Calu3 (cell line): ENCODE results near the gene EHMT2. TPM values are rescaled to one million over a fixed set of nuclear protein-coding genes. Genes with fewer than 3 reads are reported as not detected.

ENCODE experiments used
- BruUV-seq: library from RNA; stranded (reverse); fragments of 400-500 nt; replicated peaks from 2 replicates; lab custom pipeline; 2021; lab: Mats Ljungman, UMichigan
- CTCF ChIA-PET: fragments of 300-600 bp; sonication (Branson Sonifier 250); formaldehyde crosslinking; loops from one replicate; lab custom pipeline; 2022; ENCODE audit warnings: antibody characterized with exemption; lab: Charles Lee
- DNase-seq: peaks from one replicate; pipeline ENCODE4 v3.0.0; 2022
- H3K27ac Mint-ChIP-seq: one replicate; pipeline ENCODE4 v1.8.0; 2022; ENCODE audit warnings: mixed read lengths; ENCODE audit not compliant: unreplicated experiment
- H3K27me3 Mint-ChIP-seq: one replicate; pipeline ENCODE4 v1.8.0; 2022; ENCODE audit warnings: mixed read lengths; ENCODE audit not compliant: unreplicated experiment
- H3K36me3 Mint-ChIP-seq: one replicate; pipeline ENCODE4 v1.8.0; 2022; ENCODE audit warnings: mild to moderate bottlenecking, moderate library complexity, mixed read lengths; ENCODE audit not compliant: insufficient read depth, unreplicated experiment
- H3K4me1 Mint-ChIP-seq: one replicate; pipeline ENCODE4 v1.8.0; 2022; ENCODE audit warnings: mild to moderate bottlenecking, low read depth, mixed read lengths; ENCODE audit not compliant: unreplicated experiment
- H3K4me3 Mint-ChIP-seq: one replicate; pipeline ENCODE4 v1.8.0; 2022; ENCODE audit warnings: mild to moderate bottlenecking, low read depth, moderate library complexity, mixed read lengths; ENCODE audit not compliant: unreplicated experiment
- H3K9me3 Mint-ChIP-seq: one replicate; pipeline ENCODE4 v1.8.0; 2022; ENCODE audit warnings: low read depth, mixed read lengths; ENCODE audit not compliant: unreplicated experiment
- intact Hi-C: fragments of 100-400 bp; cut with micrococcal nuclease; formaldehyde crosslinking; loops from one replicate; pipeline ENCODE4 v1.10.0; 2022; ENCODE audit not compliant: unreplicated experiment
- total RNA-seq: library from RNA; stranded (reverse); gene quantifications from 2 replicates; pipeline ENCODE4 v1.2.3, GENCODE V29; 2022
- TF ChIP-seq, protein P1 (sequence below): fragments of 200-600 bp; IDR thresholded peaks from one replicate; pipeline ENCODE4 v1.8.0; 2022; ENCODE audit warnings: antibody characterized with exemption; ENCODE audit not compliant: unreplicated experiment

Gene EHMT2
- total RNA-seq, 1 experiment from 2014 or later: 138 TPM

DNA sequence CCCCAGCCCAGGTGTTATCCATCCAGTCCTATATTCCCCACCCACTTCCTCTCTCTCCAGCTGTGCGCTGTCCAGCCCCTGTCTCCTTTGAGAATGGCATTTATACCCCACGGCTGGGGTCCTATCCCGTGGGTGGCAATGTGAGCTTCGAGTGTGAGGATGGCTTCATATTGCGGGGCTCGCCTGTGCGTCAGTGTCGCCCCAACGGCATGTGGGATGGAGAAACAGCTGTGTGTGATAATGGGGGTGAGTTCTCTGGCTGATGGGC lies 31.1 kb upstream of the EHMT2 start:
- peaks cover 9% of the 10 kb centered on the region for H3K27me3 Mint-ChIP-seq
- no TSS peak for BruUV-seq
- no peak for DNase-seq
- TF ChIP-seq, protein P1, sequence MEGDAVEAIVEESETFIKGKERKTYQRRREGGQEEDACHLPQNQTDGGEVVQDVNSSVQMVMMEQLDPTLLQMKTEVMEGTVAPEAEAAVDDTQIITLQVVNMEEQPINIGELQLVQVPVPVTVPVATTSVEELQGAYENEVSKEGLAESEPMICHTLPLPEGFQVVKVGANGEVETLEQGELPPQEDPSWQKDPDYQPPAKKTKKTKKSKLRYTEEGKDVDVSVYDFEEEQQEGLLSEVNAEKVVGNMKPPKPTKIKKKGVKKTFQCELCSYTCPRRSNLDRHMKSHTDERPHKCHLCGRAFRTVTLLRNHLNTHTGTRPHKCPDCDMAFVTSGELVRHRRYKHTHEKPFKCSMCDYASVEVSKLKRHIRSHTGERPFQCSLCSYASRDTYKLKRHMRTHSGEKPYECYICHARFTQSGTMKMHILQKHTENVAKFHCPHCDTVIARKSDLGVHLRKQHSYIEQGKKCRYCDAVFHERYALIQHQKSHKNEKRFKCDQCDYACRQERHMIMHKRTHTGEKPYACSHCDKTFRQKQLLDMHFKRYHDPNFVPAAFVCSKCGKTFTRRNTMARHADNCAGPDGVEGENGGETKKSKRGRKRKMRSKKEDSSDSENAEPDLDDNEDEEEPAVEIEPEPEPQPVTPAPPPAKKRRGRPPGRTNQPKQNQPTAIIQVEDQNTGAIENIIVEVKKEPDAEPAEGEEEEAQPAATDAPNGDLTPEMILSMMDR: no peak
- CTCF ChIA-PET: interaction anchor here (0.6 kb wide), 1 partner anchor 268 kb away, joined by 3 read pairs; no protein-coding TSS in a partner anchor
- intact Hi-C loops: no loop called here
- no peak overlapping the region for H3K4me3 Mint-ChIP-seq
- H3K9me3 Mint-ChIP-seq: no peaks in the 10 kb centered on the region
- H3K4me1 Mint-ChIP-seq: peaks cover 8% of the 10 kb centered on the region
- H3K27ac Mint-ChIP-seq: peak overlapping the region; percentile 57
- H3K36me3 Mint-ChIP-seq: no peaks in the 10 kb centered on the region

DNA sequence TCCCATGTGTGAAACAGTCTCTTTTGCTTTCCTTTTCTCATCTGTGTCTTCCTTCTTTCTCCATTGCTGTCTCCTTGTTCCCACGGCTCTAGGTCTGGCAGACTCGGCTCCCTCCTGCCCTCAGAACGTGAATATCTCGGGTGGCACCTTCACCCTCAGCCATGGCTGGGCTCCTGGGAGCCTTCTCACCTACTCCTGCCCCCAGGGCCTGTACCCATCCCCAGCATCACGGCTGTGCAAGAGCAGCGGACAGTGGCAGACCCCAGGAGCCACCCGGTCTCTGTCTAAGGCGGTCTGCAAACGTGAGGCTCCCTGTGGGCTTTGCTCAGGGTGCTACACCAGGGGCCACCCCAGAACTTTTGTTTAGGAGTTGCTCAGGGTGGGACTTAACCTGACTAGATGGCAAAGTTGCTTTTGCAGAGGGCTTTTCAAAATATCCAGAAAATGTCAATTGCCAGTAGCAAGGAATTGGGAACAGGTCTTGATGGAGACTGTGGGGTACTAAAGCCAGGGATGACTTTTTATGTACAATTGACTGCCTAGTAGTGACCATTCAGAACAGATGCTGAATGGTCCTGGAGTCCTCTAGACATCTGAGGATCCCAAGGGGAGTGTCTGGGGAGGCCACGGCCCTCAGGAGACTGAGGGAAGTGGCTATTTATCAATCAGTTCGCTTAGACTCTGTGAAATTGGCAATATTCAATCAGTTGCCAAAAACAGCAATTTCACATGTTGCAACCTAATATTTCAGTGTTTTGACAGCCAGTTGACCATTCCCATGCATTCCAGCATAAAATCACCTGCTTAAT lies 30.6 kb upstream of the EHMT2 start:
- no peaks in the 10 kb centered on the region for H3K36me3 Mint-ChIP-seq
- CTCF ChIA-PET: interaction anchor here (0.6 to 0.7 kb wide), 2 partner anchors 26 to 267 kb away, joined by 3 read pairs; no protein-coding TSS in a partner anchor

DNA sequence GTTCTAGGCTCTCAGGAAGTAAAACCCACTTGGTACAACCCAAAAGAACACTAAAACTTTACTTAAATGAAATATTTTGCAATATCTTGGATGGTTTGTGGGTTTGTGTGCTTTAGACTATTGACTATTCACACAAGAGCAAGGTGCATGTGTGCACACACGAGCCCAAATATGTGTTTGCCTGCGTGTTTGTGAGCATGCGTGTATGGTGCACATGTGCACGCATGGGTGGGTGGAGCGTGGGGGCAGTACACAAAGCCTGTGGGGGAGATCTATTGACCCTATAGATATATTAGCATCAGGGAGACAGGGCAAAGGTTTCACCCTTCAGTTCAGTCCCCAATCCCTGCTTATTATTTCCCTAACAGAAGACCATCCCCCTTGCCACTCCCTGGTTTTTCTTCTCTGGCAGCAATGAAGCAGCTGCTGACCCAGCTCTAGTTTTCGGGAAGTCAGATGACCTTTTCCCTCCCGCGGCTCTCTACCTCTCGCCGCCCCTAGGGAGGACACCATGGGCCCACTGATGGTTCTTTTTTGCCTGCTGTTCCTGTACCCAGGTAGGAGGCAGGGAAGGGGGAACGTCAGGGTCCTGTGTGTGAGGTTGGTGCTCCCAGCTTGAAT lies 29.9 kb upstream of the EHMT2 start, which contains the start of gene C2:
Gene C2, plus strand, starts transcription at position 476 of the 621 bp plus-strand sequence. Its CDS starts 36 bp downstream, at position 512.
- Mint-ChIP-seq H3K27me3 (no peaks in the 10 kb centered on the region), H3K9me3 (no peaks in the 10 kb centered on the region), H3K4me3 (peak within 1 kb of the TSS; percentile 1), H3K4me1 (peaks cover 8% of the 10 kb centered on the region), H3K36me3 (no peaks in the 10 kb centered on the region), H3K27ac (peak within 1 kb of the TSS; percentile 57)
- CTCF ChIA-PET: interaction anchor here (0.7 to 0.9 kb wide), 2 partner anchors 10 to 25 kb away, joined by 3 to 5 read pairs; no protein-coding TSS in a partner anchor
- TF ChIP-seq, protein P1: no peak
- intact Hi-C loops: no loop called here
- no TSS peak for BruUV-seq
- no peak for DNase-seq

More for the DNA sequence above, 30.6 kb upstream of the EHMT2 start:
- H3K27ac Mint-ChIP-seq: peak overlapping the region; percentile 57
- no peak for DNase-seq
- H3K4me1 Mint-ChIP-seq: peaks cover 8% of the 10 kb centered on the region
- peak overlapping the region; percentile 1 for H3K4me3 Mint-ChIP-seq
- no TSS peak for BruUV-seq
- H3K9me3 Mint-ChIP-seq: no peaks in the 10 kb centered on the region
- TF ChIP-seq, protein P1: no peak
- intact Hi-C loops: no loop called here
- H3K27me3 Mint-ChIP-seq: peaks cover 4% of the 10 kb centered on the region

DNA sequence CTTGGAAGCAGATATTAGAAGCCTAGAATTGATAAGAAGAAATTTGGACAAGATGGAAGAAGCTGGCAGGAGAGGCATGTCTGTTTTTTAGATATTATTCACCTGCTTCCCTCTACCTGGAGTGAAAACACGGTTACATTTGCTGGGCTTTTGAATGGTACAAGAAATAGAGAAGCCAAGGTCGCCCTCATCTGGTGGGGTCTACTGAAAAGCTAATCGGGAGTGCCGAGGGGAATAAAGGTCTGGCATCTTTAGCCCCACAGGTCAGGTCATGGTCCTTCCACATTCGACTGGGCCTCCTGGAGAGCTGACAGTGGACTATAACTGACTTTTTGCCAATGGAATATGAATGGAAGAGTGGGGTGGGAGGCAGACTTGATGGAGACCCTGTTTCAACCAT lies 25.4 kb upstream of the EHMT2 start:
- Mint-ChIP-seq H3K4me3 (no peak overlapping the region), H3K9me3 (no peaks in the 10 kb centered on the region), H3K4me1 (peaks cover 14% of the 10 kb centered on the region), H3K27ac (no peak overlapping the region), H3K27me3 (no peaks in the 10 kb centered on the region), H3K36me3 (no peaks in the 10 kb centered on the region)
- intact Hi-C loops: no loop called here
- no TSS peak for BruUV-seq
- TF ChIP-seq, protein P1: no peak
- CTCF ChIA-PET: interaction anchor here (0.6 to 2.0 kb wide), 4 partner anchors 23 to 242 kb away, joined by 3 to 8 read pairs (median 6); partner anchors contain the start of genes CFB and LY6G5C
- DNase-seq: peak; percentile 53
